ENCODE results near the gene NLGN1. TPM values are rescaled to one million over a fixed set of nuclear protein-coding genes. Genes with fewer than 3 reads are reported as not detected.

The NLGN1 gene
- total RNA-seq, 1 experiment from 2014 or later, result 5.2 TPM

DNA sequence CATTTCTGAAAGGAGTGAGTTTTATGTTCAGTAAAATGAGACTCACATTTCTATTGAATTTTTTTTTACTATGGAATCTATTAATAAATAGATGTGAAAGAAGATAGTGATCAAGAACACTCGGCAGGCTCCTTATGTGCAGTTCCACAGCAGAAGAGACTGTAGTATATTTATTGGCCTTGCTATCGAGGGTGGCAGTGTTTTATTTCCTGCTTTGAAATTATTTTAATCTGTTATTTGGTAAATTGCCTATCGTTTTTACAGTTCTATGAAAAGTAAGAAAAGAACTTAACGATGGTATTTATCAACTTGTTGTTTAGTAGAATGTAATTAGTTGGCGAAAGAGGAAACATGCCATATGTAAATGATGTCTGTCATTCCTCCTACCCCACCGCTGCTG, 238.3 kb downstream of the NLGN1 start:
- Histone ChIP-seq H3K27ac (ENCODE audit: insufficient read length, low read depth, low read length) (no peak overlapping the region), H4K20me1 (ENCODE audit: control insufficient read depth, insufficient read depth, insufficient read length) (no peaks in the 10 kb centered on the region), H3K14ac (ENCODE audit: insufficient read depth, low read length) (no peak overlapping the region), H3K4ac (ENCODE audit: low read depth, low read length) (no peak overlapping the region), H3K4me2 (ENCODE audit: insufficient read depth, insufficient read length, low read length) (no peak overlapping the region), H2AFZ (ENCODE audit: low read length) (no peak overlapping the region), H3K79me2 (ENCODE audit: insufficient read depth, low read length) (no peaks in the 10 kb centered on the region), H3K79me1 (ENCODE audit: insufficient read depth, low read depth, low read length, poor library complexity, severe bottlenecking) (no peaks in the 10 kb centered on the region), H2BK12ac (ENCODE audit: insufficient read length, low read depth, low read length) (no peak overlapping the region), H3K23ac (ENCODE audit: insufficient read length, low read depth, low read length) (no peak overlapping the region), H2BK20ac (ENCODE audit: low read depth, low read length, poor library complexity, severe bottlenecking) (no peak overlapping the region), H3K56ac (ENCODE audit: insufficient read length, low read depth, low read length) (no peak overlapping the region), H3T11ph (ENCODE audit: low read length) (no peak overlapping the region), H2BK120ac (ENCODE audit: low read depth, low read length, poor library complexity, severe bottlenecking) (no peak overlapping the region), H3K9ac (ENCODE audit: extremely low read depth, insufficient read length, low read length) (no peak overlapping the region), H2BK15ac (ENCODE audit: low read depth, low read length) (no peak overlapping the region), H3K18ac (ENCODE audit: insufficient read length, low read depth, low read length) (no peak overlapping the region), H4K8ac (replicated peaks; ENCODE audit: insufficient read length, low read depth, low read length) (no peak overlapping the region), H3K4me1 (ENCODE audit: insufficient read depth, low read length) (0 out of 2 replicates have a peak, but pooled peaks cover 4% of the 10 kb centered on the region), H4K5ac (ENCODE audit: insufficient read length, low read depth, low read length) (no peak overlapping the region), H2AK5ac (ENCODE audit: insufficient read length, low read length) (no peak overlapping the region), H3K9me3 (ENCODE audit: control insufficient read depth, low read depth, low read length) (no peaks in the 10 kb centered on the region), H4K91ac (ENCODE audit: insufficient read length, low read depth, low read length) (no peak overlapping the region), H2BK5ac (ENCODE audit: insufficient read length, low read length) (no peak overlapping the region), H3K23me2 (ENCODE audit: insufficient read length, low read depth, low read length, poor library complexity, severe bottlenecking) (no peaks in the 10 kb centered on the region), H3K27me3 (ENCODE audit: insufficient read depth, low read length) (no peaks in the 10 kb centered on the region)
- WGBS (ENCODE audit: extremely low coverage, insufficient read length, low lambda C conversion rate), result no CpG with 5 or more reads among the region's 6 CpGs
- peaks cover 0 to 10% of the 10 kb centered on the region in 2 experiments; a peak in 3 of 4 replicates for H3K4me1 Mint-ChIP-seq
- no peaks in the 10 kb centered on the region for H3K27me3 Mint-ChIP-seq (ENCODE audit: low read depth)
- DNase-seq, result no peak
- H3K36me3 Mint-ChIP-seq (ENCODE audit: insufficient read depth in 1 of 3, low read depth in 3 of 3), result no peaks in the 10 kb centered on the region
- no peaks in the 10 kb centered on the region for H3K9me3 Mint-ChIP-seq
- TF ChIP-seq, protein P1, sequence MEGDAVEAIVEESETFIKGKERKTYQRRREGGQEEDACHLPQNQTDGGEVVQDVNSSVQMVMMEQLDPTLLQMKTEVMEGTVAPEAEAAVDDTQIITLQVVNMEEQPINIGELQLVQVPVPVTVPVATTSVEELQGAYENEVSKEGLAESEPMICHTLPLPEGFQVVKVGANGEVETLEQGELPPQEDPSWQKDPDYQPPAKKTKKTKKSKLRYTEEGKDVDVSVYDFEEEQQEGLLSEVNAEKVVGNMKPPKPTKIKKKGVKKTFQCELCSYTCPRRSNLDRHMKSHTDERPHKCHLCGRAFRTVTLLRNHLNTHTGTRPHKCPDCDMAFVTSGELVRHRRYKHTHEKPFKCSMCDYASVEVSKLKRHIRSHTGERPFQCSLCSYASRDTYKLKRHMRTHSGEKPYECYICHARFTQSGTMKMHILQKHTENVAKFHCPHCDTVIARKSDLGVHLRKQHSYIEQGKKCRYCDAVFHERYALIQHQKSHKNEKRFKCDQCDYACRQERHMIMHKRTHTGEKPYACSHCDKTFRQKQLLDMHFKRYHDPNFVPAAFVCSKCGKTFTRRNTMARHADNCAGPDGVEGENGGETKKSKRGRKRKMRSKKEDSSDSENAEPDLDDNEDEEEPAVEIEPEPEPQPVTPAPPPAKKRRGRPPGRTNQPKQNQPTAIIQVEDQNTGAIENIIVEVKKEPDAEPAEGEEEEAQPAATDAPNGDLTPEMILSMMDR (conservative IDR thresholded peaks at IDR 0.05), result peak; percentile 30; the same call in 1 of the 3 replicates
- H3K4me3 Mint-ChIP-seq, result no peak overlapping the region
- H3K27ac Mint-ChIP-seq, result no peak overlapping the region

Data from H9 (cell line).